ENCODE results near the gene ZNF385C. TPM values are rescaled to one million over a fixed set of nuclear protein-coding genes. Genes with fewer than 3 reads are reported as not detected.

Gene ZNF385C
- total RNA-seq, 2 donors from 2014 or later = 1.3 TPM; not detected in 1

DNA sequence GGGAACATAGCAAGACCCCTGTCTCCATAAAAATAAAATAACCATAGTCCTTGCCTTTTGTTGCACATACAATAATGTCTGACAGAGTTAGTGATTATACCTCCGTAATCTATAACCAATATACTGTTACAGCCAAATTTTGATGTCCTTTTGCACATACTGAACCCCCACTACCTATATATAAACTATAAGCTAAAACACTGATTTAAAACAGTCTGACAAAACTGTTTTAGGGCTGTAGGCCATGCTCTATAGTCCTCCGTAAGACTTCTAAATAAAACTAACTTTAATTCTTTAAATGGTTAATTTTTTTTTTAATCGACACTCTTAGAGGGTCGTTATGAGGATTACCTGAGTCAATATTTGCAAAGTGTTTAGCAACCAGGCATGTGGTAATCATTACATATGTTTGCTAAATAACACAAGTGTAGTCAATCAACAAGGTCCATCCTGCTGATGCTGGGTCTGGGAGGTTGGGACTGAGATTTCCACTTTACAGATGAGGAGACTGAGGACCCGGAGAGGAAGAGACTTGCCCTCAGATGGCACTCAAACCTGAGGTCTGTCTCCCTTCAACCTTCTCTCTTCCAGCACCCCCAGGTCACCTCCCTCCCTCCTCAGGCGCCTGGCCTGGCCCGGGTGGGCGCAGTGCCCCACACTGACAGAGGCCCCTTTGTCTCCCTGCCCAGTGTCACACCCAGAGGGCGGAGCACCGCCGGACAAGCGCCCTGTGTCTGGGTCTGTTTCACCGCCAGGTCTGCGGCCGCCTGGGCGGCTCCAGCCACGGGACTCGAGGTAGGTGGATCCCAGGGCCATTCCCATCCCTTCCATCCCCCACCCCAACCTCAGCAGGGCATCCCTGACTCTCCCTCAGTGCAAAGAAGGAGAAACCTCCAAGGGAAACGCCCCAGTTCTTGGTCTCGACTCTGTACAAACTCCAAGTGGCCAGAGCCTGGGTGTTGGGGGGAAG is 10.3 kb downstream of the ZNF385C start:
- Histone ChIP-seq H3K4me1 (no peaks in the 10 kb centered on the region), H3K9me3 (no peaks in the 10 kb centered on the region), H3K4me3 (no peak overlapping the region), H3K27ac (no peak overlapping the region), H3K36me3 (replicated peaks in 1 of 2; ENCODE audit: insufficient read depth in 1 of 2, low read depth in 2 of 2) (no peaks in the 10 kb centered on the region), H3K27me3 (no peaks in the 10 kb centered on the region)
- ATAC-seq (no peak), DNase-seq (peak in 1 of 4 donors; percentile 29)
- intact Hi-C loops (cut with DNase I) = no loop called here
- 28% methylated on average over 11 to 20 of the region's 20 CpGs for WGBS, 2 donors
- TF ChIP-seq POLR2A (IDR thresholded peaks at IDR 0.05) = no peak
- TF ChIP-seq, protein P1, sequence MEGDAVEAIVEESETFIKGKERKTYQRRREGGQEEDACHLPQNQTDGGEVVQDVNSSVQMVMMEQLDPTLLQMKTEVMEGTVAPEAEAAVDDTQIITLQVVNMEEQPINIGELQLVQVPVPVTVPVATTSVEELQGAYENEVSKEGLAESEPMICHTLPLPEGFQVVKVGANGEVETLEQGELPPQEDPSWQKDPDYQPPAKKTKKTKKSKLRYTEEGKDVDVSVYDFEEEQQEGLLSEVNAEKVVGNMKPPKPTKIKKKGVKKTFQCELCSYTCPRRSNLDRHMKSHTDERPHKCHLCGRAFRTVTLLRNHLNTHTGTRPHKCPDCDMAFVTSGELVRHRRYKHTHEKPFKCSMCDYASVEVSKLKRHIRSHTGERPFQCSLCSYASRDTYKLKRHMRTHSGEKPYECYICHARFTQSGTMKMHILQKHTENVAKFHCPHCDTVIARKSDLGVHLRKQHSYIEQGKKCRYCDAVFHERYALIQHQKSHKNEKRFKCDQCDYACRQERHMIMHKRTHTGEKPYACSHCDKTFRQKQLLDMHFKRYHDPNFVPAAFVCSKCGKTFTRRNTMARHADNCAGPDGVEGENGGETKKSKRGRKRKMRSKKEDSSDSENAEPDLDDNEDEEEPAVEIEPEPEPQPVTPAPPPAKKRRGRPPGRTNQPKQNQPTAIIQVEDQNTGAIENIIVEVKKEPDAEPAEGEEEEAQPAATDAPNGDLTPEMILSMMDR (IDR thresholded peaks at IDR 0.05) = no peak

DNA sequence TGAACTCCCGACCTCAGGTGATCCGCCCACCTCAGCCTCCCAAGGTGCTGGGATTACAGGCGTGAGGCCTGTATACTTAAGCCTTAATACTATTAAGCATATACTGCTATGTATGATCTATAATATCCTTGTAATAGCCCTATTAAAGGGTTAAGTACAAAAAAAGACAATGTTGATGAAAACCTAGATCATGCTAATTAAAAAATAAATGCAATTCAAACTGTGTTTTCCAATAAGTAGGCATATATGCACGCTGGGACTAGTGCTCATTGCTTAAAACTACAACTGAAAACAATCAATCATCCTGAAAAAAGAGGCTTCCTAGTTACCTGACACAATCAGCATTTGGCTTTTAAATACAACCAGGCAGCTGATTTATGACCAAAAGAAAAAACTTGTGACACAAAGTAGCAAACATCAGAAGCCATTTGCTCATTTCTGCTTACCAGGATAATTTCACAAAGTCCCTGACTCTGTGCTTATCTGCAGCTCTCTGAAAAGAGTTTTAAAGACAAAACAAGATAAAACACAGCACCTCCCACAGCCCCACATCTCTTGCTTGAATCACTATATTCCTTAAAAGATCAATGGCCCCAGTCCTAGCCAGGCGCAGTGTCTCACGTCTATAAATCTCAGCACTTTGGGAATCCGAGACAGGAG is 11.1 kb downstream of the ZNF385C start:
- Histone ChIP-seq H3K9me3 (no peaks in the 10 kb centered on the region), H3K27ac (no peak overlapping the region), H3K4me3 (no peak overlapping the region), H3K36me3 (replicated peaks in 1 of 2; ENCODE audit: insufficient read depth in 1 of 2, low read depth in 2 of 2) (no peaks in the 10 kb centered on the region), H3K4me1 (no peaks in the 10 kb centered on the region), H3K27me3 (no peaks in the 10 kb centered on the region)
- intact Hi-C loops (cut with DNase I) = no loop called here
- ATAC-seq = no peak
- TF ChIP-seq, protein P1 (IDR thresholded peaks at IDR 0.05) = no peak
- TF ChIP-seq POLR2A (IDR thresholded peaks at IDR 0.05) = no peak
- WGBS, 2 donors = 68 to 72% methylated on average over 7 of the region's 7 CpGs
- no peak for DNase-seq

DNA sequence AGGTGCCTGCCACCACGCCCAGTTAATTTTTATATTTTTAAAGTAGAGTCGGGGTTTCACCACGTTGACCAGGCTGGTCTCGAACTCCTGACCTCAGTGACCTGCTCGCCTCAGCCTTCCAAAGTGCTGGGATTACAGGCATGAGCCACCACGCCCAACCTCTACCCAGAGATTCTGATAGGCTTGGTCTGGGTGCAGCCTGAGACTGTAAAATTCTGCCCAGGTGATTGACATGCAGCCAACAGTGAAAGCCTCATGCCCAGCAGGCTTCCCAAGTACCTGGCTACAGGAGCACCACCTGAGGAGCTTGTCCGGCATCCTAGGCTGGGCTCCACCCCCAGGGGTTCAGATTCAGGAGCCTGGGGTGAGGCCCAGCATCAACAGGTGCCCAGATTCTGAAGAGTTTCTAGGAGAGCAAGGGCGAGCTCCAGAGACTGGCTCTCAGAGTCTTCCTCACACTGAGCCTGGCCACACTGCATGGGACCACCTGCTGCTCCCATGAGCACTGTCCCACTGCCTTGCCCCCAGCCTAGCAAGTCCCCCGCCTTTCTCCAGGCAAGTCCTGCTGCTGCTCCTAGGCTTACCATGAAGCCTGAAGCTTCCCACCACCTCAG is 16.6 kb downstream of the ZNF385C start:
- no peaks in the 10 kb centered on the region for H3K9me3 ChIP-seq
- ATAC-seq (no peak), DNase-seq (no peak)
- no peaks in the 10 kb centered on the region for H3K36me3 ChIP-seq (replicated peaks in 1 of 2; ENCODE audit: insufficient read depth in 1 of 2, low read depth in 2 of 2)
- H3K27me3 ChIP-seq = no peaks in the 10 kb centered on the region
- TF ChIP-seq, protein P1 (IDR thresholded peaks at IDR 0.05) = no peak
- TF ChIP-seq POLR2A (IDR thresholded peaks at IDR 0.05) = no peak
- H3K27ac ChIP-seq = no peak overlapping the region
- no peak overlapping the region for H3K4me3 ChIP-seq
- intact Hi-C loops (cut with DNase I) = no loop called here
- H3K4me1 ChIP-seq = no peaks in the 10 kb centered on the region
- WGBS, 2 donors = 82 to 83% methylated on average over 8 to 9 of the region's 9 CpGs

DNA sequence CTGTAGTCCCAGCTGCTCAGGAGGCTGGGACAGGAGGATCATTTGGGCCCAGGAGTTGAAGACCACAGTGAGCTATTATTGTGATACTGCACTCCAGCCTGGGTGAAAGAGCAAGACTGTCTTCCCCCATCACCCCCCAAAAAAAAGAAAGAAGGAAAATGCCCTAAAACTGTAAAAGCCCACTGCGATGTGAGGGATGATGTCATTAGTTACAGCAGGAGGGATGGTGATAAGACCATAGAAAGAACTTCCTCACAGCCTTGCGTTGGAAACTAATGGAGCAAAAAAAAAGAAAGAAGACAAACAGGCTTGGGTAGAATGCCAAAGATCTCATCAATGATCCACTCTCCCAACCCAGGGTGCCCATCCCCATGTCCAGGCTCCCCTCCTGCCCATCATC is 18.7 kb downstream of the ZNF385C start:
- no peaks in the 10 kb centered on the region for H3K4me1 ChIP-seq
- 66 to 83% methylated on average over 2 of the region's 2 CpGs for WGBS, 2 donors
- H3K27ac ChIP-seq = no peak overlapping the region
- no peaks in the 10 kb centered on the region for H3K36me3 ChIP-seq (replicated peaks in 1 of 2; ENCODE audit: insufficient read depth in 1 of 2, low read depth in 2 of 2)
- DNase-seq (no peak), ATAC-seq (no peak)
- no peaks in the 10 kb centered on the region for H3K9me3 ChIP-seq
- no peaks in the 10 kb centered on the region for H3K27me3 ChIP-seq
- intact Hi-C loops (cut with DNase I) = no loop called here
- TF ChIP-seq, protein P1 (IDR thresholded peaks at IDR 0.05) = no peak
- TF ChIP-seq POLR2A (IDR thresholded peaks at IDR 0.05) = no peak
- no peak overlapping the region for H3K4me3 ChIP-seq

Measured in body of pancreas (tissue), 4 donors.